Stomach (tissue), 4 donors: ENCODE measurements around the gene UBALD1.

Experiments
- POLR2A ChIP-seq, 4 donors: fragments of 450-650 bp; IDR thresholded peaks; one replicate each; pipeline ENCODE4 v1.6.1; 2016; ENCODE audit warnings: antibody characterized with exemption in 4 of 4, control low read depth in 2 of 4, mild to moderate bottlenecking in 1 of 4, moderate library complexity in 1 of 4
- POLR2AphosphoS5 ChIP-seq, 3 donors: sonication (generic); formaldehyde crosslinking; IDR thresholded peaks; one replicate each; pipeline ENCODE4 v1.6.1; 2016; ENCODE audit warnings: antibody characterized with exemption in 3 of 3
- TF ChIP-seq, protein P1 (sequence below), 7 experiments: fragments of 450-650 bp in 4 of 7; fragments of 200-600 bp in 3 of 7; sonication (generic) in 3 of 7; IDR thresholded peaks; one replicate each; pipeline ENCODE4 v1.5.1; 2016 to 2019; ENCODE audit warnings: antibody characterized with exemption in 7 of 7, control low read depth in 2 of 7, mild to moderate bottlenecking in 1 of 7

DNA sequence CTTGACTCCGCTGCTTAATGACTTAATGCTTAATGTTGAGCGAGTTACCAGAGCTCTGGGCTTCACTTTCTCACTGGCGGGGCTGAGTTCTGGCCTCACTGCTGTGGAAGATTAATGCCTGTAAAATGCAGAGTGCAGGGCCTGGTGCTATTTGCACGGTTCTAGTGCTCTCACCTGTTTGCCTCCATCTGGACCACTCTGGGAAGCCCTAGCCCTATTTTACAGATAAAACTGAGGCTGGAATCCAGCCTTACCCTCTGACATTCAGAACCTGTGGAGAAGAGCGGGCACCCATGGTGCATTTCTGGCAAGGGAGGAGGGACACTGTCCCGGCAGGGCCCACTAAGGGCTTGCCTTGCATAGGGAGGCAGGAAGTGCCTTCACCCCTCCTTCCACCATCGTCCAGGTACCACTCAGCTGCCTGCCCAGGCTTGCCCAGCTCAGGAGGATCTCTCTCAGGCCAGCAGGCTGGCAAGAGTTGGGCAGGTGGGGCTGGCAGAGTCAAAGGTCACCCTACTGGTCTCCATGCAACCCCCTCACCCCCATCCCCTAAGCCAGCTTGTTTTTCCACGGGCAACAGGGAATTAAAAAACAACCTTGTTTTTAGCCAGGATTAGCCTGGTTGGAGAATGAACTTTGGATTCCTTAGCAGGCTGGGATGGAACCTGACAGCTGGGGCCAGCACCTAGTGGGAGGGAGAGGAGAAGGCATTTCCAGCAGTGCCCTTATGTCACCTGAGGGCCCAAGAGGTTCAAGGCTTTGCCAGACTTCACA is 4.1 kb upstream of the UBALD1 start:
- TF ChIP-seq POLR2A (IDR thresholded peaks at IDR 0.05) (no peak), POLR2AphosphoS5 (IDR thresholded peaks at IDR 0.05) (no peak)
- TF ChIP-seq, protein P1, sequence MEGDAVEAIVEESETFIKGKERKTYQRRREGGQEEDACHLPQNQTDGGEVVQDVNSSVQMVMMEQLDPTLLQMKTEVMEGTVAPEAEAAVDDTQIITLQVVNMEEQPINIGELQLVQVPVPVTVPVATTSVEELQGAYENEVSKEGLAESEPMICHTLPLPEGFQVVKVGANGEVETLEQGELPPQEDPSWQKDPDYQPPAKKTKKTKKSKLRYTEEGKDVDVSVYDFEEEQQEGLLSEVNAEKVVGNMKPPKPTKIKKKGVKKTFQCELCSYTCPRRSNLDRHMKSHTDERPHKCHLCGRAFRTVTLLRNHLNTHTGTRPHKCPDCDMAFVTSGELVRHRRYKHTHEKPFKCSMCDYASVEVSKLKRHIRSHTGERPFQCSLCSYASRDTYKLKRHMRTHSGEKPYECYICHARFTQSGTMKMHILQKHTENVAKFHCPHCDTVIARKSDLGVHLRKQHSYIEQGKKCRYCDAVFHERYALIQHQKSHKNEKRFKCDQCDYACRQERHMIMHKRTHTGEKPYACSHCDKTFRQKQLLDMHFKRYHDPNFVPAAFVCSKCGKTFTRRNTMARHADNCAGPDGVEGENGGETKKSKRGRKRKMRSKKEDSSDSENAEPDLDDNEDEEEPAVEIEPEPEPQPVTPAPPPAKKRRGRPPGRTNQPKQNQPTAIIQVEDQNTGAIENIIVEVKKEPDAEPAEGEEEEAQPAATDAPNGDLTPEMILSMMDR (IDR thresholded peaks at IDR 0.05): no peak
